Right lung (tissue), 5 donors: ENCODE results near the gene KLF11. TPM values are rescaled to one million over a fixed set of nuclear protein-coding genes. Genes with fewer than 3 reads are reported as not detected.
"Not testable (repeated sequence)": the region's sequence is repeated elsewhere in the genome, so short reads cannot be mapped to it uniquely, and the experiment has no call there.

Experiments
- DNase-seq, 2 donors: peaks; one replicate each; pipeline ENCODE4 v3.0.0-alpha.2; 2013
- polyA plus RNA-seq, 5 donors: library from polyadenylated mRNA; unstranded; fragments of 120-200 nt; gene quantifications; one replicate each; pipeline versions ENCODE4 v1.2.1 to v1.2.3, GENCODE V29; 2013; ENCODE audit warnings: inconsistent platforms in 1 of 5, low replicate concordance in 1 of 5; ENCODE audit not compliant: insufficient read length in 5 of 5, insufficient read depth in 1 of 5

Gene KLF11
- polyA plus RNA-seq, 5 donors: 17.5 to 21.2 (median 18.1) TPM

DNA sequence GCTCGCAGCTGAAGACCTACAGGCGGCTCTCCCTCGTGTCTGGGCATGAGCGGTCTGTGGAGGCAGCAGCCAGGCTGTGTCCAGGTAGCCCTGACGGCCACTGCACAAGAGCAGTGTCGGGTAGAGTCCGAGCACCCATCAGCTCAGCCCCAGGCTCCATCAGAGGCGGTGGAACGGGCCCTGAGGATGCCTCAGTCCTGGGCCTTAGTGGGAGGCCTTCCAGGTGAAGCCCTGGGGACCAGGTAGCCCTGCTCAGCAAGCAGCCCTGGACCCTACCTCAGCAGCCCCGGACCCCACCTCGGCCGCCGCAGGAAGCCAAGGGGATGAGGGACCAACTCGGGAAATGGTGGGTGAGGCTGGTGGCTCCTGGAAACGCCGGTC lies 21.3 kb upstream of the KLF11 start:
- no peak for DNase-seq

- DNase-seq: no peak
Observed at GRCh38 chr2:10022445-10022844, 20.9 kb upstream of the KLF11 start.

DNA sequence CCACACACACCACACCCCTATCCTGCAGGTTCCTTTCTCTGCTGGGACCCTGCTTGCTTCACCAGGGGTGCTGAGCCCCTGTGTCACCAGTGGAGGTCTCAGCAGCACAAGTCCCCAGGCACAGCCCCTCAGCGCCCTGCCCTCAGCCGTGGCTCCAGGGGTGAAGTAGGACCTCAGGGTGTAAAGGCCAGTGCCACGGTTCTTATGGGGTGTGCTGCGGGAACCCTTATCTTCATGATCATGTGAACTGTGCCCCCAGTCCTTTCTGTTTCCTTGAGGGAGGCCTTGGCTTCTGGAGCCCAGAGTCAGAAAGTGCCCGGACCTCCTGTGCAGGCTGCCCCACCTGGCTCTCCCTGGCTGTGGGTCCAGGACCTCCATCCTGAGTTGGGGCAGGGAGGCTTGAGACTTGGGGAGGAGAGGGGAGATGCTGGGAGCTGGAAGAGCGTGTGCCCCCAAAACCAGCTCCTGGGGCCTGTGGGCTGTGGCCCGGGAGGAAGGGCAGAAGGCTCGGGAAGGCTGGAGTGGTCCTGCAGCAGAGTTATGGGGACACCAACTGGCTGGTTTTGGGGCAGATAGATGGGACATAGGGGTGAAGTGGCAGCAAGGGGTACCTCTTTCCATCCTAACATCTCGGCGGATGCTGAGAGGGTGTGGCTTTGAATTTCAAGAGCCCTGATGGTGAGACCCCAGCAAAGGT lies 20.2 kb upstream of the KLF11 start:
- no peak for DNase-seq

DNA sequence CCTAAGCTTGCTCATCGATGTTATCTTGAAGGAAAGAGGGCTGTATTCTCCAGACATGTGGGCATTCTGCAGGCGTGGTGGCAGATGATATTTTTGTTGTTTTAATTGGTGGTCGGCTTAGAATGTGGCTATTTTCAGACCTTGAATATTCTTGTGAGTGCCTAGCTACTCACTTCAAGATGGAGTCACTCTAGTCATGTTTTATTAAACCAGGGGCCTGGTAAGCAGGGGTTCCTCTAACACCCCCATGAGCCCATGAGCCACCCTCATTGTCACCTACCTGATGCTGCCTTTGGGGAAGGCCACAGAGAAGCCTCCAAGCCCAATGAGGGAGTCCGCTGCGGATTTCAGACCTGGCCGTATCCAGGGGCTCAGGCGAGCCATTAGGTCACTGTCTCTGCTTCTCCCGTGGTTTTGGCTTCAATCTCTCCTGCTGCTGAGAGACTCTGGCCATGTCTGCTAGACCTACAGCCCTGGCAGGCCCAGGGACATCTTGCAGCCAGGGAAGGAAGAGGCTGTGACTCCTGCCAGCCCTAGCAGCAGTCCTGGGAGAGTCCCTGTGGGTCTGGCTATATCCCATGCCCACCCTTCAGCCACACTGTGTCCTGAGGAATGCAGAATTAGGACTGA lies 16.3 kb upstream of the KLF11 start:
- DNase-seq: no peak

- no peak for DNase-seq
Observed at GRCh38 chr2:10027660-10028330, 15.6 kb upstream of the KLF11 start.

GRCh38 chr2:10028407-10028987 lies 14.9 kb upstream of the KLF11 start:
- DNase-seq: no peak

DNA sequence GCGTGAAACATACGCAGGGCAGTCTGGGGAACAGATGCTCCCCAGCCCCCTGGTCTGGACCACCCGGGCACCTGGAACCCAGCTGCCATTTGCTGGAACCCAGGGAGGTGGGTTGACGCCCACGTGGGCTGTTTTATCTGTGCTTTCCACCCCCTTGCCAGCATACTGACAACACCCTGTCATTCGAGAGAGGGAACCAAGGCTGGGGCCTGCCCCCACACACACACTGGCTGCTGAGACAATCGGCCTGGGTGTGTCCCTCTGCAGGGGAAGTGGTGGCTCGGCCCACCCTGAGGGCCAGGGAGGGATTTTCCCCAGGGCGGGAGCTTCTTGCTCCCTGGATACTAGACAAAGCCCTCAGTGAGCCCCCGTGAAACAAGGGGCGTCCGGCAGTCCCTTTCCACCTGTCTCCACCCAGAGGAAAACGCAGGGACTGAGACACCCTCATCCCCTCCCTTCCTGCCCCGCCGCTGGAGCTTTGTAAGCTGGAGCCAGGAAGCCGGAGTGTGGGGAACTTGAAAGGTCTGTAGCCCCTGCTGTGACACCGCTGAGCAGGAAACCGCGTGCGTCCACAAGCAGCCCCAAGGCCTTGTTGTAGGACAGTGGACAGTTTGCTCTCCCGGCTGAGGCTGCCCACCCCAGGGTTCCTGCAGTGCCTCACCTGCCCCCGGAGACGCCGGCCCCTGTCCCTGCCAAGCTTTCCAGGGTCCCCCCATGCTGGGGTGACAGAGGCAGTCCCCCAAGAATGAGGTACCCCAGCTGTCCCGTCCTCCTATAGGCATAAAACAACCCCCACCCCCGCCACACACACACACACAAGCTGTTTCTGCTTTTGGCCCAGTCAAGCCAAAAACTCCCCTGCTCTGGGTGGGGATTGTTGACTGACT lies 14.1 kb upstream of the KLF11 start:
- no peak for DNase-seq

DNA sequence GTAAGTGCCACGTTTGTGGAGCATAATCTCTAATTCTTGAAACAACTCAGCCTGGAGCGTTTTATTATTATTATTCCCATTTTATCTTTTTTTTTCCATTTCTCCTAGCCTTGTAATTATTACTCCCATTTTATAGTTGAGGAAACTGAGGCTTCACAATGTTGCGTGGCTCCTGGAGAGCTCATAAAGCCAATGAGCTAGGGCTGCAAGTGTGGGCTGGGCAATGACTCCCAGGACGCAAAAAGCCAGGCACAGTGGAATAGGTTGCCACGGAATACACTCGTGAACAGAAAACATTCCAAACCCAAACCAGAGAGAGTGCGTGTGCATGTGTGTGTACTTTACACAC lies 13.5 kb upstream of the KLF11 start:
- no peak for DNase-seq

DNA sequence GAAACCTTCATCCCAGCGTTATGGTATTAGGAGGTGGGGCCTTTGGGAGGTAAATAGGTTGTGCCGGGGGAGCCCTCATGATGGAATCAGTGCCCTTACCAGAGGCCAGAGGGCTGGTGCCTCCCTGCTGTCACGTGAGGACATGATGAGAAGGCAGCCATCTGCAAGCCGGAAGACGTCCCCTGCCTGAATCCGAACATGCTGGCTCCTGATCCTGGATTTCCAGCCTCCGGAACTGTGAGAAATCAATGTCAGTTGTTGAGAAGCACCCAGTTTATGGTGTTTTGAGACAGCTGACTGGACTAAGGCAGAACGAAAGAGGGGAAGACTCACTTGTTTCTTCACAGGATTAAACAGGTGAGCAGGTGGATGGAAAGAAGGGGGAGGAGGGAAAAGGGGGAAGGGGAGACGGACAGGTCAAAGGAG lies 13.0 kb upstream of the KLF11 start:
- DNase-seq: no peak

- not testable (repeated sequence) for DNase-seq
Observed at GRCh38 chr2:10030798-10031197, 12.6 kb upstream of the KLF11 start.

GRCh38 chr2:10031886-10032745 lies 11.2 kb upstream of the KLF11 start:
- DNase-seq: no peak

DNA sequence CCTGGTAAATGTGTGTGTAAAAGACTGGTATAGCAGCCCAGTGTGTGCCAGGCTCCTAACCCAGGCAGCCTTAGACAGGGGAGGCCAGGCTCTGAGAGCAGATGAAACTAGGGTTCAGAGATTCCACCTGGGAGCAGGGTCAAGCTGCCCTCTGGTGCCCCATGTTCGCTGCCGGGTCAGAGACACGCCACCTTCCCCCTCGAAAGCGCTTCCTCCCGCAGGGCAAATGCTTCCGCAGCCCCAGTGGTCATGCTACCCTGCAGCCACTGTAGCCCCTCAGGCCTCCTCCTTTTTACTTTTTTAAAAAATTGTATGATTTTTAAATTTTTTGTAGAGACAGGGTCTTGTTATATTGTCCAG lies 10.6 kb upstream of the KLF11 start:
- DNase-seq: no peak

- no peak for DNase-seq
Observed at GRCh38 chr2:10033251-10034006, 9.9 kb upstream of the KLF11 start.

DNA sequence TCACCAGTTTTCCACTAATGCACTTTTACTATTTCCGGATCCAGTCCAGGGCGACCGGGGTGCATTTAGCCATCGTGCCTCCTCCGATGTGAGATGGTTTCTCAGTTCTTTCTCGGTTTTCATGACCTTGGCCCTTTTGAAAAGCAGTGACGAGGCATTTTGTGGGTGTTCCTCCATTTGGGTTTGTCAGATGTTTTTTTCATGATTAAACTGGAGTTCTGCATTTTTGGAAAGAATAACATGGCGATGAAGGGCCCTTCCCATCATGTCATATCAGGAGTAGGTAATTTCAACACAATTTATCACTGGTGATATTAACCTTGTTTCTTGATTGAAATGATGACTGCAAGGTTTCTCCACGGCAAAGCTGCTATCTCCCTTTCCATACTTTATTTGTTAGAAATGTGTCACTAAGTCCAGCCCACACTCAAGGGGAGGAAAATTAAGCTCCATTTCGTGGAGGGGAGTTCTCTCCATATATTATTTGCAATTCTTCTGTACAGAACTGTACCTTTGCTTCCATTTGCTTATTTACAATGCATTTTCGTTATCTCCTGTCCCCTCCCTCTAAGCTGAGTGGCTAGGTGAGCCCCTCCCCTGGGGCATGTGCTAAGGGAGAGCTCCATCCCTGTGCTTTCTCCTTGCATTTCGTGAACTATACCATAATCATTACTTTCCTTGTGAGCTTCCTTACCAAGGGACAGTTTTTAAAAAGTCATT lies 8.9 kb upstream of the KLF11 start:
- no peak for DNase-seq

DNA sequence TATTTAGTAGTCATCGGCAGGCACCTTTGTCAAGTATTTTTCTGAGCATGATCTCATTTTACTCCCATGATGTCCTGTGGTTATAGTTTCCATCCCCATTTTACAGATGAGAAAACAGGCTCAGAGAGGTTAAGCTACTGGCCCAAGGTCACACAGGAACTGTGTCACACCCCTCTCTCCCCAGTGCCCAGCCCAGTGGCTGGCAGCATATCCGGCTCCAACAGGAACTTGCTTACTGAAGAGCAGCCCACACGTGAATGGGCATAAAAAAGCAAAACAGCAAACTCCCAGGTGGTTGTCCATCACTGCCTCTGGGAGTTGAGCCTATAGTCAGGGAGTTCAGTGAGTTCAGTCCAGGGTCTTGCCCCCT lies 8.3 kb upstream of the KLF11 start:
- no peak for DNase-seq

- no peak for DNase-seq
Observed at GRCh38 chr2:10035633-10036032, 7.7 kb upstream of the KLF11 start.

- DNase-seq: no peak
Observed at GRCh38 chr2:10036095-10036884, 7.1 kb upstream of the KLF11 start.

GRCh38 chr2:10038123-10038522 lies 5.2 kb upstream of the KLF11 start:
- DNase-seq: no peak

- no peak for DNase-seq
Observed at GRCh38 chr2:10038716-10039115, 4.6 kb upstream of the KLF11 start.
